HEK293 (cell line): ENCODE data around the gene TLE3.

Source experiments
- ATF2 ChIP-seq: fragments of 450-650 bp; formaldehyde crosslinking; IDR thresholded peaks from 2 replicates; pipeline ENCODE4 v1.5.1; 2016; ENCODE audit warnings: missing biosample characterization, missing genetic modification characterization, low read depth
- GLI2 ChIP-seq: fragments of 450-650 bp; formaldehyde crosslinking; IDR thresholded peaks from 2 replicates; pipeline ENCODE4; 2017; ENCODE audit warnings: missing biosample characterization, missing genetic modification characterization, low read depth, borderline replicate concordance
- HIC1 ChIP-seq: fragments of 450-650 bp; formaldehyde crosslinking; IDR thresholded peaks from 2 replicates; pipeline ENCODE4 v1.5.1; 2016; ENCODE audit warnings: missing biosample characterization, missing genetic modification characterization
- KLF10 ChIP-seq: fragments of 450-650 bp; IDR thresholded peaks from 2 replicates; pipeline ENCODE4 v1.5.1; 2018; ENCODE audit warnings: missing biosample characterization, mild to moderate bottlenecking, missing genetic modification characterization
- KLF7 ChIP-seq: fragments of 450-650 bp; formaldehyde crosslinking; IDR thresholded peaks from 2 replicates; pipeline ENCODE4 v1.5.1; 2016; ENCODE audit warnings: missing biosample characterization, missing genetic modification characterization, borderline replicate concordance
- KLF8 ChIP-seq: fragments of 450-650 bp; formaldehyde crosslinking; IDR thresholded peaks from 2 replicates; pipeline ENCODE4 v1.5.1; 2016; ENCODE audit warnings: missing biosample characterization, missing genetic modification characterization
- PRDM2 ChIP-seq: fragments of 450-650 bp; formaldehyde crosslinking; IDR thresholded peaks from 2 replicates; pipeline ENCODE4 v1.5.1; 2016; ENCODE audit warnings: missing biosample characterization, missing genetic modification characterization, borderline replicate concordance
- ZIC2 ChIP-seq: fragments of 450-650 bp; formaldehyde crosslinking; IDR thresholded peaks from 2 replicates; pipeline ENCODE4 v1.5.1; 2016; ENCODE audit warnings: missing biosample characterization, missing genetic modification characterization
- ZNF114 ChIP-seq: fragments of 450-650 bp; formaldehyde crosslinking; IDR thresholded peaks from 2 replicates; pipeline ENCODE4 v1.5.0; 2017; ENCODE audit warnings: missing biosample characterization, missing genetic modification characterization
- ZNF140 ChIP-seq: fragments of 450-650 bp; formaldehyde crosslinking; IDR thresholded peaks from 2 replicates; pipeline ENCODE4 v1.5.1; 2016; ENCODE audit warnings: missing biosample characterization, missing genetic modification characterization
- ZNF202 ChIP-seq: fragments of 450-650 bp; formaldehyde crosslinking; IDR thresholded peaks from 2 replicates; pipeline ENCODE4 v1.5.1; 2016; ENCODE audit warnings: missing biosample characterization, missing genetic modification characterization, borderline replicate concordance
- ZNF324 ChIP-seq: fragments of 450-650 bp; formaldehyde crosslinking; IDR thresholded peaks from 2 replicates; pipeline ENCODE4 v1.5.1; 2016; ENCODE audit warnings: missing biosample characterization, missing genetic modification characterization
- ZNF335 ChIP-seq: fragments of 450-650 bp; formaldehyde crosslinking; conservative IDR thresholded peaks from 2 replicates; pipeline ENCODE4 v1.5.1; 2016; ENCODE audit warnings: missing biosample characterization, missing genetic modification characterization
- ZNF473 ChIP-seq: fragments of 450-650 bp; formaldehyde crosslinking; IDR thresholded peaks from 2 replicates; pipeline ENCODE4 v1.5.1; 2017; ENCODE audit warnings: missing biosample characterization, missing genetic modification characterization
- ZNF501 ChIP-seq: fragments of 450-650 bp; formaldehyde crosslinking; IDR thresholded peaks from 2 replicates; pipeline ENCODE4 v1.5.1; 2016; ENCODE audit warnings: missing biosample characterization, missing genetic modification characterization
- ZNF514 ChIP-seq: fragments of 450-650 bp; formaldehyde crosslinking; IDR thresholded peaks from 2 replicates; pipeline ENCODE4 v1.5.1; 2016; ENCODE audit warnings: missing biosample characterization, missing genetic modification characterization
- ZNF561 ChIP-seq: fragments of 450-650 bp; IDR thresholded peaks from 2 replicates; pipeline ENCODE4 v1.5.1; 2018; ENCODE audit warnings: missing biosample characterization, missing genetic modification characterization, borderline replicate concordance
- ZNF623 ChIP-seq: fragments of 450-650 bp; formaldehyde crosslinking; IDR thresholded peaks from 2 replicates; pipeline ENCODE4 v1.5.1; 2016; ENCODE audit warnings: missing biosample characterization, missing genetic modification characterization
- ZNF645 ChIP-seq: fragments of 450-650 bp; formaldehyde crosslinking; IDR thresholded peaks from 2 replicates; pipeline ENCODE4; 2016; ENCODE audit warnings: missing biosample characterization, missing genetic modification characterization
- ZNF664 ChIP-seq: fragments of 450-650 bp; formaldehyde crosslinking; IDR thresholded peaks from 2 replicates; pipeline ENCODE4 v1.5.1; 2016; ENCODE audit warnings: missing biosample characterization, missing genetic modification characterization
- ZNF692 ChIP-seq: fragments of 450-650 bp; formaldehyde crosslinking; IDR thresholded peaks from 2 replicates; pipeline ENCODE4 v1.5.1; 2016; ENCODE audit warnings: missing biosample characterization, missing genetic modification characterization
- ZNF792 ChIP-seq: fragments of 450-650 bp; formaldehyde crosslinking; IDR thresholded peaks from 2 replicates; pipeline ENCODE4 v1.5.1; 2016; ENCODE audit warnings: missing biosample characterization, missing genetic modification characterization
- ZSCAN30 ChIP-seq: fragments of 450-650 bp; IDR thresholded peaks from 2 replicates; pipeline ENCODE4 v1.5.1; 2018; ENCODE audit warnings: missing biosample characterization, mild to moderate bottlenecking, missing genetic modification characterization, moderate library complexity

The TLE3 gene

GRCh38 chr15:70033529-70034140, 64.1 kb downstream of the TLE3 start (continued):
- TF ChIP-seq PRDM2 (tag by site-specific recombination), result no peak
- TF ChIP-seq ZNF324 (tag by site-specific recombination), result peak; percentile 84
- TF ChIP-seq ZNF473 (tag by site-specific recombination), result no peak
- no peak for TF ChIP-seq ZNF114 (tag by site-specific recombination)
- TF ChIP-seq ZNF501 (tag by site-specific recombination), result 0 out of 2 replicates have a peak, but pooled peaks have one; percentile 43
- peak; percentile 77 for TF ChIP-seq KLF10 (tag by site-specific recombination)
- TF ChIP-seq HIC1, result no peak
- peak; percentile 99 for TF ChIP-seq ZIC2 (tag by site-specific recombination)
- TF ChIP-seq ZNF692 (tag by site-specific recombination), result peak; percentile 81
- peak; percentile 67; the same call in 1 of the 2 replicates for TF ChIP-seq KLF7
- TF ChIP-seq ZNF792 (tag by site-specific recombination), result no peak
- TF ChIP-seq ZNF335 (tag by site-specific recombination), result peak; percentile 53; the same call in 1 of the 2 replicates
- no peak for TF ChIP-seq ZNF623 (tag by site-specific recombination)
- no peak for TF ChIP-seq ZNF514 (tag by site-specific recombination)
- TF ChIP-seq ATF2, result 0 out of 2 replicates have a peak, but pooled peaks have one; percentile 28
- TF ChIP-seq ZNF645 (tag by site-specific recombination), result 0 out of 2 replicates have a peak, but pooled peaks have one; percentile 47
- peak; percentile 97 for TF ChIP-seq ZNF561
- no peak for TF ChIP-seq ZNF664 (tag by site-specific recombination)
- peak; percentile 73; the same call in 1 of the 2 replicates for TF ChIP-seq ZSCAN30
- no peak for TF ChIP-seq ZNF202
- TF ChIP-seq ZNF140, result no peak
- TF ChIP-seq GLI2 (tag by site-specific recombination), result peak; percentile 64; the same call in 1 of the 2 replicates
- TF ChIP-seq KLF8 (tag by site-specific recombination), result no peak
